ENCODE data around the gene FARP1. TPM values are rescaled to one million over a fixed set of nuclear protein-coding genes. Genes with fewer than 3 reads are reported as not detected.
A peak's percentile ranks its signal among the peaks of the same experiment; 100 is the strongest.

FARP1 gene
- total RNA-seq, 4 donors from 2014 or later: 28.3 to 69.2 (median 36.4) TPM

DNA sequence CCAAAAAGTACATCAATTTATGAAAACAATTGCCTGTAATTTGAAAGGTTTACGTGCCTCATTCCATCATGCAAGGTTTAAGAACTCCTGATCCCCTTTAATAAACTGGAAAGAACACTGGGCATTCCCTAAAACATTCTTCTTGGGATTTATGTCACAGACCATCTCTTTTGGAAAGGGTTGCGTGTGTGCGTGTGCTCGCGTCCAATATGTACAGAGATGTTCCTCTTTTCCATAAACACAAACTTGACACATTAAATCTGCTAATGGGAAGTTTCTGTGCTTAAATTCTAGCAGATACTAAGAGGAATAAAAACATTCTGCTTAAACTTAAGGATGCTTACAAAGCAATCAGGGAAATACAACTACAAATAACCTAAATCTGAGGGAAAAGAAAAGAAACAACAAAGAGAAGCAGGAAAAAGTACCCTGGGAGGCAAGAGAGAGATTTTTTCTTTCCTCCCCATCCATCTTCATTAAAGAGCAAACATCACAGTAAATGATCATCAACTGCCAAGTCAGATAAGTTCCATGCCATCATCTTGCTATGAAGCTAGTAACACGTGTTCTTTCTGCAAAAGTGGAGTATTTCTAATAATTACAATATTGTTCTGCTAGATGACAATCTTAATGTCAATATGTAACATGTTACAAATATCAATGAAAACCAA is 350.3 kb downstream of the FARP1 start:
- Histone ChIP-seq H3K4me3 (no peak overlapping the region), H3K27ac (peak overlapping the region in 3 of 4 donors; percentile 29 to 83 (median 53)), H3K36me3 (no peaks in the 10 kb centered on the region), H3K27me3 (no peaks in the 10 kb centered on the region), H3K9me3 (no peaks in the 10 kb centered on the region), H3K4me1 (peaks cover 16 to 99% (median 48%) of the 10 kb centered on the region in 3 donors)
- TF ChIP-seq POLR2A (IDR thresholded peaks at IDR 0.05) (no peak), POLR2AphosphoS5 (IDR thresholded peaks at IDR 0.05) (no peak)
- no peak for ATAC-seq
- 40 to 67% methylated on average over 6 of the region's 6 CpGs for WGBS, 2 donors (ENCODE audit: low coverage in 1 of 2)

DNA sequence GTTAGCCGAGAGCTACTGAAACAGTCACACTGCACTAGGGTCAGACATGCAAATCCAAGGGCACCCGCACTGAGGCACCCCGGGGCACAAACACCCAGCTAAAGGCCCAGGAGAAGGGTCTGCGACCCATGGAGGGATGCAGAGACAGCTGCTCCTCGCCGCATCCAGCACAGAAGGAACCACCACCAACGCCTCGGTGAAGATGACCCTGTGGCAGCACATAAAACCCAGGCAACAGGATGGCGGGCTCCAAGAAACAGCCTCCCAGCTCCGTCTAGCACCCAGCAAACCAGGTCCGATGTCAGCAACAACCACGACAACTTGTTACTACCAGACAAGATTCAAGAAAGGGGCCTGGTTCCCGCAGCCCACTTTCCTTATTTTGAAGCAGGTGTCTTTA is 351.9 kb downstream of the FARP1 start:
- no peak for ATAC-seq
- TF ChIP-seq POLR2AphosphoS5 (IDR thresholded peaks at IDR 0.05) (no peak), EP300 (IDR thresholded peaks at IDR 0.05) (no peak), POLR2A (IDR thresholded peaks at IDR 0.05) (no peak)
- TF ChIP-seq, protein P1, sequence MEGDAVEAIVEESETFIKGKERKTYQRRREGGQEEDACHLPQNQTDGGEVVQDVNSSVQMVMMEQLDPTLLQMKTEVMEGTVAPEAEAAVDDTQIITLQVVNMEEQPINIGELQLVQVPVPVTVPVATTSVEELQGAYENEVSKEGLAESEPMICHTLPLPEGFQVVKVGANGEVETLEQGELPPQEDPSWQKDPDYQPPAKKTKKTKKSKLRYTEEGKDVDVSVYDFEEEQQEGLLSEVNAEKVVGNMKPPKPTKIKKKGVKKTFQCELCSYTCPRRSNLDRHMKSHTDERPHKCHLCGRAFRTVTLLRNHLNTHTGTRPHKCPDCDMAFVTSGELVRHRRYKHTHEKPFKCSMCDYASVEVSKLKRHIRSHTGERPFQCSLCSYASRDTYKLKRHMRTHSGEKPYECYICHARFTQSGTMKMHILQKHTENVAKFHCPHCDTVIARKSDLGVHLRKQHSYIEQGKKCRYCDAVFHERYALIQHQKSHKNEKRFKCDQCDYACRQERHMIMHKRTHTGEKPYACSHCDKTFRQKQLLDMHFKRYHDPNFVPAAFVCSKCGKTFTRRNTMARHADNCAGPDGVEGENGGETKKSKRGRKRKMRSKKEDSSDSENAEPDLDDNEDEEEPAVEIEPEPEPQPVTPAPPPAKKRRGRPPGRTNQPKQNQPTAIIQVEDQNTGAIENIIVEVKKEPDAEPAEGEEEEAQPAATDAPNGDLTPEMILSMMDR (IDR thresholded peaks at IDR 0.05): no peak
- 95 to 97% methylated on average over 5 to 11 of the region's 13 CpGs for WGBS, 2 donors (ENCODE audit: low coverage in 1 of 2)
- H3K36me3 ChIP-seq: peaks cover 0 to 8% of the 10 kb centered on the region in 2 donors
- no peaks in the 10 kb centered on the region for H3K9me3 ChIP-seq
- H3K27ac ChIP-seq: peak overlapping the region in 3 of 4 donors; percentile 70 to 83 (median 75)
- H3K4me1 ChIP-seq: peaks cover 16 to 89% (median 48%) of the 10 kb centered on the region in 3 donors
- H3K4me3 ChIP-seq: no peak overlapping the region
- H3K27me3 ChIP-seq: no peaks in the 10 kb centered on the region

DNA sequence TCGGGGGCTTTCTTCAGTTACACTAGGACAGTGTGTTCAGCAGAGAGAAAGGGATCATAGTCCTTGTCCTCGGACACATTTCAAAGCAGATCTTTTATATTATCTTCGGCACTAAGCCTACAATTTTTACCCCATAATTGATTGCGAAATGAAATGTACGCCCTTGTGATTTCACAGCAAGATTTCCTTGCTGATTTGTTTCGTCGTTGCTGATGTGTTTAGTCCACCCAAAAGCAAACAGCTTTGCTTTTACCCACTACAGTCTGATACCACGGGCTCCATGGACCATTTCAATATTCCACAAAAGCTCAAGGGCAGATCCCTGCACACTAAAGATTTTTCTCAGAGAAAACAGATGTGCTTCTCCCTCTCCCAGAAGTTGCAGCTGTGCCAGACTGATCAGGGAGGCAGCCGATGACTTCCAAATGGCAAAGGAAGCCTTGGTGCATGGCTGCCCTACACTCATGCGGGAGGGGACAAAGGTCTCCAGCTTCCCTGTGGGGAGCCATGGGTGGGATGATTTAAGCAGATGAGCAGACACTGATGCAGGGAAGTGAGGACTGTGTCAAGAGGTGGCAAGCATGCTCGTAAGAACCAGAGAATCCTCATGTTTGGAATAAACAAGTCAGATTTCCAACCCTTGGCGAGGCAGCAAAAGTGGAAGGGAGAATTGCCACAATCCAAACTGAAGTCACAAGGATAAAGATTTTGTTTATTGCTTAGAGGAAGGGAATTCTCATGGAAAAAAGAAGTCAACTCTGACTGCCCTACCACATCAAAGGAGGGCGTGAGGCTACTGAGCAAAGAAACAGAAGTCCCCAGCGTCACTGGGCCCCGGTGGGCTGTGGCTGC is 353.0 kb downstream of the FARP1 start:
- peak; percentile 79 for ATAC-seq
- TF ChIP-seq POLR2A (IDR thresholded peaks at IDR 0.05): no peak
- no peak for TF ChIP-seq EP300 (IDR thresholded peaks at IDR 0.05)
- peak; percentile 9 for TF ChIP-seq POLR2AphosphoS5 (IDR thresholded peaks at IDR 0.05)
- TF ChIP-seq, protein P1 (IDR thresholded peaks at IDR 0.05): no peak
- no peaks in the 10 kb centered on the region for H3K27me3 ChIP-seq
- H3K4me1 ChIP-seq: peaks cover 16 to 89% (median 44%) of the 10 kb centered on the region in 3 donors
- H3K36me3 ChIP-seq: peaks cover 0 to 8% of the 10 kb centered on the region in 2 donors
- H3K27ac ChIP-seq: peak overlapping the region; percentile 21 to 83 (median 72)
- H3K9me3 ChIP-seq: no peaks in the 10 kb centered on the region
- H3K4me3 ChIP-seq: peak overlapping the region in 1 of 2 donors; percentile 23
- 32 to 34% methylated on average over 10 to 14 of the region's 15 CpGs for WGBS, 2 donors (ENCODE audit: low coverage in 1 of 2)

DNA sequence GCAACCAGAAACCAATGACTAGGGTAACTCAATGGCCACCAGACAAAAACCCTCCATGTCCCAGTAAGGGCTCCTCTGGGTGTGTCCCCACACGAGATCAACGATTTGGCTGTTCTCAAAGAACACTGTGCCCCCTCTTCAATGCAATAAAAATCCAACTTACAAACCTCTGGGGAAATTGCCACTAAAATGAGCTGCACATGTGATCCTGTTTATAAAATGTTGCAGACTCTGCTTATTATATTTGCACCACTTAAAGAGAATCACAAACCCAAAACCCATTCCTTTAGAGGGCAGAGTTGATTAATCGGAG is 353.5 kb downstream of the FARP1 start:
- Histone ChIP-seq H3K27ac (peak overlapping the region; percentile 5 to 83 (median 72)), H3K36me3 (peaks cover 0 to 8% of the 10 kb centered on the region in 2 donors), H3K4me3 (peak overlapping the region in 1 of 2 donors; percentile 23), H3K27me3 (no peaks in the 10 kb centered on the region), H3K4me1 (peaks cover 16 to 89% (median 40%) of the 10 kb centered on the region in 3 donors), H3K9me3 (no peaks in the 10 kb centered on the region)
- ATAC-seq: no peak
- 20 to 54% methylated on average over 2 to 3 of the region's 3 CpGs for WGBS, 2 donors (ENCODE audit: low coverage in 1 of 2)
- TF ChIP-seq EP300 (IDR thresholded peaks at IDR 0.05) (no peak), POLR2A (IDR thresholded peaks at IDR 0.05) (no peak), POLR2AphosphoS5 (IDR thresholded peaks at IDR 0.05) (no peak)
- TF ChIP-seq, protein P1 (IDR thresholded peaks at IDR 0.05): no peak

DNA sequence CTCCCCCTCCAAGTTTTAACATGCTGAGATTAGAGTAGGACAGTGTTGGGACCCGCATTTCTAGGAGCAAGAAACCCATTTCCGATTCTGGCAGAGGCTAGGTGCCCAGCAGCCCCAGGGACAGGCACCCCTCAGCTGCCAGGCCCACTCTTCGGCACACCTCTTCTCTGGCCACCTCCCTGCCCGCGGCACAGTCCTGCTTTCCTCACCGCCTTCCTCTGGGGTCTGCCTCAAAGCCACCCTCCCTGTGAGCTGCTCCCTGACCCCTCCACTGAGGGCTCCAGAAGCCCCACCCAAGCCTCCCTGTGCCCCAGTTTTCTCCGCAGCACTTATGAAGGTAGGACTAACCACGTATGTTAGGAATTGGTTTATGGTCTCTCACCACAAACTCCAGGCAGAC is 354.1 kb downstream of the FARP1 start:
- TF ChIP-seq POLR2AphosphoS5 (IDR thresholded peaks at IDR 0.05) (no peak), POLR2A (IDR thresholded peaks at IDR 0.05) (no peak), EP300 (IDR thresholded peaks at IDR 0.05) (no peak)
- TF ChIP-seq, protein P1 (IDR thresholded peaks at IDR 0.05): no peak
- no peak for ATAC-seq
- Histone ChIP-seq H3K27ac (peak overlapping the region; percentile 43 to 83 (median 72)), H3K4me3 (no peak overlapping the region), H3K9me3 (no peaks in the 10 kb centered on the region), H3K36me3 (peaks cover 0 to 8% of the 10 kb centered on the region in 2 donors), H3K4me1 (peaks cover 16 to 88% (median 40%) of the 10 kb centered on the region in 3 donors), H3K27me3 (no peaks in the 10 kb centered on the region)
- WGBS, 2 donors (ENCODE audit: low coverage in 1 of 2): 82 to 96% methylated on average over 3 to 4 of the region's 8 CpGs

Data from gastroesophageal sphincter (tissue), 4 donors.